CD4-positive, alpha-beta T cell treated with Interferon alpha-2 for 1 hour (primary cell): ENCODE measurements around the gene BRPF3.

Experiments used
- DNase-seq, 2 donors: peaks; one replicate each; pipeline ENCODE4 v3.0.0-alpha.2; 2020 to 2022

Gene BRPF3

DNA sequence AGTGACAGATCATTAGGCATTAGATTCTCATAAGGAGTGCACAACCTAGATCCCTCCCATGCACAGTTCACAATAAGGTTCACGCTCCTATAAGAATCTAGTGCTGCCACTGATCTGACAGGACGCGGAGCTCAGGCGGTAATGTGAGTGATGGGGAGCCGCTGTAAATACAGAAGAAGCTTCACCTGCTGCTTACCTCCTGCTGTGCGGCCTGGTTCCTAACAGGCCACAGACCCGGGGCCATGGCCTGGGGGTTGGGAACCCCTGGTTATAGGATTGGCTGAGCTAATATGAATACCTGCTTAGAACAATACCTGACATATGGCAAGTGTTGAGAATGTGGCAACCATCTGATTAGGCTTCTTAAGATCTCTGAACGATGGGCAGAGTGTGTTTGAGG lies 75.7 kb downstream of the BRPF3 start:
- DNase-seq: no peak

DNA sequence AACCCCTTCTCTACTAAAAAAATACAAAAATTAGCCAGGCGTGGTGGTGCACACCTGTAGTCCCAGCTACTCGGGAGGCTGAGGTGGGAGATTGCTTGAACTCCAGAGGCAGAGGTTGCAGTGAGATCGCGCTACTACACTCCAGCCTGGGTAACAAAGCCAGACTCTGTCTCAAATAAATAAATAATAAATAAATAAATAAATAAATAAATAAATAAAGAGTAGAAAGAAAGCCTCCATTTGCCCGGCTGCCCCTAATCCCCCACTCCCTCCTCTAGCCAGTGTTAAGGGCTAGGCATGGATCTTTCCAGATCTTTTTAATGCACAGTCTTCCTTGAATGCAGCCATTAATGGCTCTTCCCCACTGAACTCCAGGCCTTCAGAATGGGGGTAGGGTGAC lies 76.5 kb downstream of the BRPF3 start:
- DNase-seq: no peak

DNA sequence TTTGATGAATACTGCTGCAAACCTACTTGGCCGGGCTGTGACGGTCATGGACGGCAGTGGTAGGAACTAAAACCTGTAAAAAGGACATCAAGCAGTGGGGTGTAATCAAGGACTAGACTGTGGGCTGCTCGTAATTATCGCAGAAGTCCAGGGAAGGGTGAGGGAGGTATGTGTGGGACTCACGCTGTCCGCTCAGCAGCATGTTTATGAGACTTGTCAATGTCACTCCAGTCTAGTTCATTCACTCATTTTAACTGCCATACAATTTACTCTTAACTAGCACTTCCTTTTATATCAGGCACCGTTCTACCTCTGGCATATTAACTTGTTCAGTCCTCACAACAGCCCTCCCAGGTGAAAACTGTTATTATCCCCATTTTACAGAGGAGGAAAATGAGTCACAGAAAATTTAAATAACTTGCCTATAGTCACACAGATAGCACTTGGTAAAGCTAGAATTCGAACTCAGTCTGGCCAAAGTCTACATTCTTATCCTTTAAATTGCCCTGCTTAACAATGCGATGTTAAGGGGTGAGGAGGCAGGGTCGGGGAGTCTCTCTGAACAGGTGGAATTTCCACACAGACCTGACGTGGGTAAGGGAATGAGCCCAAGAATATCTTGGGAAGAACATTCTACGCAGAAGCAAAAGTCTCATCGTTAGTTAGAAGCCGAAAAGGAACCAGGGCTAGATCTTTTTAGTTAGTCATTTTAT lies 77.4 kb downstream of the BRPF3 start:
- DNase-seq: no peak

DNA sequence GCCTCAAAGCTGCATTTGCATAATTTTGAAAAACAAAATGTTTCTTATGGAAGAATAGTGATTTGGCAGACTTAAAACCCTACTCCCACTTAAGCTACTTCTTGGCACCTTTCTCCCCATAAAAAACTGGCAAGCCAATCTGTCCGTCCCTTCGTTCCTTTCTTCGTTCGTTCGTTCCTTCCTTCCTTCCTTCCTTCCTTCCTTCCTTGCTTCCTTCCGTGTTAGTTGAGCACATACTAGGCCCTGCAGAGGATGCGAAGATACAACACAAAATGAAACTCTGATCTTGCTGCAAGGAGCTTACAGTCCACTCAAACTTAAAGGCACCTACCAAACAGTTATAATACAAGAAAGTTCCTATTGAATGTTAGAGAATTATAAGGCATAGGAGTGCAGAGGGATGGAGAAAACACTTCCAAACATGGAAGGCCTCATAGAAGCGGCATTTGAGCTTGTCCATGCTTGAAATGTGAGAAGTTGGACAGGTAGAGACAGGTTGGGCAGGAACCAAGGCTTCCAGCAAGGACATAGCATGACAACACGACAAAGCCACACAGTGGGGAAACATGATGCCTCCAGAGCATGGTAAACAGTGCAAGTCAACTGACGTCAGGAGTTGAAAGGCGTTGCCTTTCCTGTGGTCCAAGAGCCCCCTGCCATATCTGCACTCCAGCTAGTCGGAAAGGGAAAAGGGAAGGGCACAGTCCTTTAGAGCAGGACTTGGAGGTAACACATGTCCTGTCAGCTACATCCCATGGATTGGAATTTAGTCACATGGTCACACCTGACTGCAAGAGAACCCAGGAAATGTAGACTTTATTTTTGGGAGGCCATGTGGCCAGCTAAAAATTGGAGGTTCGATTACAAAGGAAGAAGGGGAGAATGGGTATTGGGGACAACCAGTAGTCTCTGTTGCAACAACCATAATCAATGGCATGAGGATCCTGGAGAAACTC lies 80.3 kb downstream of the BRPF3 start:
- DNase-seq: no peak

- DNase-seq: no peak
These were observed 81.5 kb downstream of the BRPF3 start for GRCh38 chr6:36277946-36278470.

DNA sequence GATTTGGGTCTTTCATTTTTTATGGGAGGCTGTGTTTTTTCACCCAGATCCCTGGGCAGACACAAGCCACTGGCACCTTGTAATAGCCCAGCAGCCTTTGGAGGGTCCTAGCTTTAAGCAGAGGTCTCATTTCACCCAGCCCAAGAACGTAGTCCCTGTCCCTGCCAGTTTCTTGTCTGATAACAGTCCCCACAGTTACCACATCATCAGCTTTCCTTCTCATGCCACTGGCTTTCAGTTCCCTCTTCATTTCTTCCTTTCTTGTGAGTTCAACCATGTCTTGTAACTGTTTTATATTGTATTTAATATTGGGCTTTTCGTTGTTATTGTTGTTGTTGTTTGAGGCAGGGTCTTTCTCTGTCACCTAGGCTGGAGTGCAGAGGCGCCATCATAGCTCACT lies 83.9 kb downstream of the BRPF3 start:
- no peak for DNase-seq

GRCh38 chr6:36280983-36281382 lies 84.4 kb downstream of the BRPF3 start:
- DNase-seq: no peak
